Middle frontal gyrus (tissue), 1 donor: ENCODE data around the gene MYLK.

Experiments
- DNase-seq: peaks from one replicate; pipeline ENCODE4 v3.0.0-alpha.2; 2015; ENCODE audit warnings: low spot score; ENCODE audit errors: extremely low spot score

MYLK gene

GRCh38 chr3:123650101-123650500 lies 234.0 kb downstream of the MYLK start:
- DNase-seq = no peak

GRCh38 chr3:123648696-123649405 lies 235.3 kb downstream of the MYLK start:
- no peak for DNase-seq

DNA sequence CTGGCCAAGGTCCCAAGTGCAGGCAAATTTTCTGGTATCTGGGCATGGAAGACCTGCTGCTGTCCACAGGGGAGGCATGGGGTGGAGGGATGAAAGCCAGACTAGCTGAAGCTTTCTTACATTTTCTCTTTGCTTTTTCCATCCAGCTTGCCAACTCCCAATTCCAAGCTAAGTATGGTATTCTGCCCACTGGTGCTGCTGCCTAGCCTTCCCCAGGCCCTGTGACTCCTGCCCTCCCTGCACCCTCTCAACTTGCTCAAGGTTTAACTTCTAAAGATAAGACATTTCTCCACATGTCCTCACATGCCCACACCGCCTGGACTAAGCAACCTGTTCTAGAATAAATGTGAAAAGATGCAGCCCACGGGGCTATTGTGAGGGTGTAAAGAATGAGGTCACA lies 239.8 kb downstream of the MYLK start:
- DNase-seq = no peak

DNA sequence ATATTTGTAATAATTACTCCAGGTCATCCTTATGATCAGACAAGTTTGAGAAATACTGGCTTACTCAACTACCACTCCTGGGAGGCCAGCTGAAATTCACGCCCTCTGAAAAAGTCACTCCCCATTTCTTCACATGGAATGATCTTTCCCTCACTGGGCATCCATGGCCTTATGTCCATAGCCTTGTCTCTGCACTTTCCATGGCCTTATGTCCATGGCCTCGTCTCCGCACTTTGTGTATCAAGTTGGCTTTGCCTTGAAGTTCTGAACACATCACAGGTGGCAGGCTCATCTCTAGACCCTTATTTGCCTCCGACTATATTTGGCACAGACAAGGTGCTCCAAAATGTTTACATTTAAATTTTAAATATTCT lies 241.2 kb downstream of the MYLK start:
- no peak for DNase-seq

- no peak for DNase-seq
Observed at GRCh38 chr3:123642182-123642956, 241.8 kb downstream of the MYLK start.

- DNase-seq = no peak
Observed at GRCh38 chr3:123641505-123641904, 242.6 kb downstream of the MYLK start.

- DNase-seq = no peak
Observed at GRCh38 chr3:123640740-123641462, 243.2 kb downstream of the MYLK start.

- no peak for DNase-seq
Observed at GRCh38 chr3:123640311-123640710, 243.8 kb downstream of the MYLK start.

DNA sequence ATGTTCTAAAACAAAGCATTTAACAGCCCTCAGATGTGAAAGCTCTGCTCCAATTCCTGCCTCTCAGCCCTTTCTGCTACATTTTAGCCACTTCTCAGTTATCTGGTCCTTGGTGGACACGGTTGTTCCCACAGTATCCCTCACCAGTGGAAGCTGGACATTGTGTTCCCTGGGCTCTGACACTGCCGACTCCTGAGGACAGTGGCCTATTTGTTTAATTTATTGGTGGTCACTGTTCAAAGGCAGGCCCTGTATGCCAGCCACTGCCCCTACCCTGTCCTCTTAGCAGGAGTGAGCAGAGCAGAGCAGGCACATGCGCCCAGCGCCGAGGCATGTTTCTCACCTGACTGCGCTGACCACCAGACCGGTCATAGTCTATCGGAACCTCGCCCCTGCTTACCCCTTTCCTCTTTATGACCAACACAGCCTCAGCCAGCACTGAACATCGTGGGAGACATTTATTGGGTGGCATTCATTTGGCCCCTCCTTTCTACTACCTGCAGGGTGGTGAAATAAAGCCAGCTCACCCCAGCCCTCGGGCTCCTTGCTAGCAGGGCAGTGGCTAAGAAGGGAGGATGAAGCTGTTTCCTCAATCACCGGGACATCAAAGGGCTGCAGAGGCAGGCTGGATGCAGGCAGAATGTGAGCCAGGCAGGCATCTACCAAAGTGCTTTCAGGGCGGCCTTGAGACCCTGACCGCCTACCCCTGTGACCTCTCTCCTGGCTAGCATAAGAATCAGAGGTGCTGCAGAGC lies 245.0 kb downstream of the MYLK start:
- DNase-seq = no peak

DNA sequence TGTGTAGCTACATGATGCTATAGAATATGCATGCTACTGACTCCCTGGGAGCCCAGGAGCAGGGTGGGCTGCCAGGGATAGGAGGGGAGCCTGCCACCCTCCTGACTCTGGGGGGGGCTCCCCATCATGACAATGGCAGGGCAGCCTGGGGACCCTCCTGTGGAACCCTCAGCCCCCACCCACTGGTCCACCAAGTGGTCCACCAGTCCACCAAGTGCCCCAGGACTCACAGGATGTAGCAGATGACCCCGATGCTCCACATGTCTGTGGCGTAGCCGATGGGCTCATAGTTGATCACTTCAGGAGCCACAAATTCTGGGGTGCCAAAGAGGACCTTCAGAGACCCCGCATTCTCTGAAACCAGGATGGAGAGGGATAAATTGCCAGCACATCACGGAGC lies 246.3 kb downstream of the MYLK start:
- DNase-seq = no peak

DNA sequence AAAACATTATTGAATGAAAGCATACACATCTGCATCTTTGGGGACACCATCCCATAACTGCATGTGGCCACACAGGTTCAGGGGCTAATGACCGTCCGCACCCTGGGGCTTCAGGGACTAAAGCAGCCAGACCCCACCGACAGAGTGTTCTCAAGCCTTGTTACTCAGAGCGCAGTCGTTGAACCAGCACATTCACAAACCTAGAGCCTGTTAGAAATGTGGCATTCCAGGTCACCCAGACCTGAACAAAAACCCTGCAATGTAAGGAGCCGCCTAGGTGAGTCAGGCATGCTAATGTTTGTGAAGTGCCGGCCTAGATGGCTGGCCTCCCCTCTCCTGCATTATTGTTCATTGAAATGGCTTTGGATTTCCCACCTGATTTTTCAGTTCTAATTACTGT lies 247.0 kb downstream of the MYLK start:
- DNase-seq = no peak

DNA sequence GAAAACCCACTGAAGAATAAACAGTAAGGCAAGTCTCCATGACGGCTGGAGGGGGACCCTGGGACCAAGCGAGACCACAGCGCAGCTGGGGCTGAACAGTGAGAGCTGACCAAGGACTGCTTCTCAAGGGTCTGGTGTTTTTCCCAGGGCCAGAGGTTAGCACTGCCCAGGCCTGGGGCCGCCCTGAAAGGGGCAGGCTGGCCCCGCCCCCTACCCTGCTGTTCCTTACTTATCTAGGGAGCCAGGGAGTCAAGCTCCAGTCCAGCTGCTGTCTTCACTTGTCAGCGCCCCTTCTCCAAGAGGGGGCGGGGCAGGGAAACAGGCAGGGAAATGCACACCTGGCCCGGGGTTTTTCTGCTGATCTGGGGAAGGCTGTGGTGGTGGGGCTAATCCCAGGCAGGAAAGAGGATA lies 247.7 kb downstream of the MYLK start:
- no peak for DNase-seq

- no peak for DNase-seq
Observed at GRCh38 chr3:123635717-123636116, 248.4 kb downstream of the MYLK start.

- no peak for DNase-seq
Observed at GRCh38 chr3:123635217-123635616, 248.9 kb downstream of the MYLK start.

DNA sequence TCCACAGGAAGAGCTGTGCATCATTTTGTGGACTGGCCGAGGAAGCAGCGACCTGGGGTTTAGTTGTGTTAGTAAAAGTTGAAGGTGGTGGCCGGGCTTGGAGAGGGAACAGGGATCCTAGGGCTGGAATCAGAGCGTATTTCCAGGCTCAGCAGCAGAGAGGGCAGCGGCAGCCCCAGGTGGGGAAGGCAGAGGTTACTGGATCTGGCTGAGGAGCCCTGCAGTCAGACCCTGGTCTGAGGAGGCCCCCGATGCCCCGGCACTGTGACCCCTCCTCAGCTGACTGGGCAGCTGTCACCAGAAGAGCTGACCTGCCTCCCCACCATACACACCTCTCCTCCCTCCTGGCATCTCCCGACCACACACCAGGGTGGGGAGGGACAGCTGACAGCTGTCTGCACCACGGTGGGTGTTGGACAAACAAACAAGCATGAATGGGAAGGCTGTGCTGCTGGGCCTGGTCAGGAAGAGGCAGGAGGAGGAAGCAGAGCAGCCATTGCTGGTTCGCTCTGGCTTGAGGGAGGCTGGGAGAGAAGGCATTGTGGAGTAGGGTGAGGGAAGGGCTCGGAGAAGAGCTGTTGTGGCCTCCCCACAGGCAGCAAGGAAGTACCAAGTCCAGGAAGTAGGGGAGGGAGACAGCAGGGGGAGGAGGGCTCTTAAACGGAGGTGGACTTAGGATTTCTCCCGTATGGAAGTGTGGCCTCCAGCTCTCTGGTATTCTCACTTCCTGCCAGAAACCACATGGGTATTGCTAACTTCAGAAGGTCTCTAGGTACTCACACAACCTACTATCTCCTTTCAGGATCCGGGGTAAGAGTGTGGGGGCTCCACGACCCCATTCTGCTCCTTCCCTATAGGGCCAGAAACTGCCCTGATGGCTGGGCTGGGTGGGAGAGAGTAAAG lies 249.7 kb downstream of the MYLK start:
- no peak for DNase-seq

GRCh38 chr3:123633530-123633929 lies 250.6 kb downstream of the MYLK start:
- DNase-seq = no peak

- no peak for DNase-seq
Observed at GRCh38 chr3:123632161-123632655, 251.9 kb downstream of the MYLK start.

DNA sequence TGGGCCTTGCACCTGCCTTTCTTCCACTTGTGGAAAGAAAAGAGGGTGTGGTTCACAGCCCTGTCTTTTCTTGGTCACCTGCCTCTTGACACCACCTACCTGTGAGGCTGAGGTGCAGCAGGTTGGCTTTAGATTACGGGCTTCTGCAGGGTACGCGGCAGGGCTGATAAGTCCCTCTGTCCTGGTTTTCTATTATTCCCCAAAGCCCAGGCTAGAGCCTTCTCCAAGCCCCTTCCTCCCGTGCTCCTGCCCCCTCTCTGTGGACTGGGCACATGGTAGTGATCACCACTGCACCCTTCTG lies 254.4 kb downstream of the MYLK start:
- no peak for DNase-seq

DNA sequence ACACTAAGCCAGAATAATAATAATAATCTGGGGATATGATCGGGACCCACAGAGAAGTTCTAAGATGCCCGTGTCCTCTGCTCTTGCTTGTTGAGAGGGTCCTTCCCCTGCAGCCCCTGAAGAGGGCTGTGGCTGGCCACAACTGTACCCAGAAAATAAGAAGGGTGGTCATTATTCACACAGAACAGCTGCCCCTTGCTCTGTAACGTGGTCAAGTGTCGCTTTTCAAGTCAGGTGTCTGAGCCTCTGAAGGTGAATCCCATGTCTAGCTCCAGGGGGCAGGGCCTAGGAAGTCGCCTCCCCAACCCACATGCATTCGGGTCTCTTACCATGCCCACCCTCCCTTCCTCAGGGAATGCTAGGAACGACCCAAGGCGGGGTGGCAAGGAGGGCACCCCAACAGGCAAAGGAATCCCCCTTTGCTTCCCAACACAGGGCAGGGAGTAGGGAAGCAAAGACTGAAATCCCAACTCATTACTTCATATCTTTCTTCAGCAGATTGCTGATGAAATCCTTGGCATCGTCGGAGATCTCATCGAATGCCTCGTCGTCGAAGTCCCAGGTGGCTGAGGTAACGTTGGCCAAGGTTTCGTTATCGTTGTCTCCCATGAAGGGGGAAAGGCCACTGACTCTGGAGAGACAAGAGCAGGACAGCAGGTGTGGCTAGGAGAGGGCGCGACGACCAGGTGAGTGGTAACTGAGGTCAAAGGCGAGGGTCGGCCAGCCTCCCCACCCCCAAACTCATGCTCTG lies 255.0 kb downstream of the MYLK start:
- DNase-seq = no peak
